Measurements from ENCODE around the gene PRDM11. TPM values are rescaled to one million over a fixed set of nuclear protein-coding genes. Genes with fewer than 3 reads are reported as not detected.

PRDM11 gene
- total RNA-seq, 1 experiment from 2014 or later: 14.7 TPM

GRCh38 chr11:45181889-45182550 lies 35.6 kb downstream of the PRDM11 start:
- Histone ChIP-seq H3K4me1 (peaks cover 12% of the 10 kb centered on the region; the same call in 1 of the 2 replicates), H3K27ac (peak overlapping the region; percentile 91), H3K36me3 (peaks cover 11% of the 10 kb centered on the region; the same call in 1 of the 2 replicates), H3K4me3 (peak overlapping the region; percentile 83), H3K9me3 (replicated peaks) (no peaks in the 10 kb centered on the region), H3K27me3 (no peaks in the 10 kb centered on the region)
- DNase-seq: no peak

GRCh38 chr11:45182902-45183301 lies 36.5 kb downstream of the PRDM11 start:
- Histone ChIP-seq H3K4me3 (no peak overlapping the region), H3K9me3 (replicated peaks) (no peaks in the 10 kb centered on the region), H3K27me3 (no peaks in the 10 kb centered on the region), H3K36me3 (peaks cover 11% of the 10 kb centered on the region; the same call in 1 of the 2 replicates), H3K4me1 (peaks cover 12% of the 10 kb centered on the region; the same call in 1 of the 2 replicates), H3K27ac (no peak overlapping the region)
- DNase-seq: peak in 1 of 2 experiments; percentile 53

GRCh38 chr11:45184640-45185039 lies 38.2 kb downstream of the PRDM11 start:
- no peak overlapping the region for H3K4me3 ChIP-seq
- H3K27ac ChIP-seq: no peak overlapping the region
- no peak for DNase-seq
- no peaks in the 10 kb centered on the region for H3K9me3 ChIP-seq (replicated peaks)
- peaks cover 8% of the 10 kb centered on the region; the same call in 1 of the 2 replicates for H3K4me1 ChIP-seq
- H3K27me3 ChIP-seq: no peaks in the 10 kb centered on the region
- H3K36me3 ChIP-seq: peaks cover 14% of the 10 kb centered on the region; the same call in 1 of the 2 replicates

GRCh38 chr11:45185228-45185729 lies 38.8 kb downstream of the PRDM11 start:
- H3K9me3 ChIP-seq (replicated peaks): no peaks in the 10 kb centered on the region
- no peak for DNase-seq
- no peaks in the 10 kb centered on the region for H3K27me3 ChIP-seq
- peaks cover 14% of the 10 kb centered on the region; the same call in 1 of the 2 replicates for H3K36me3 ChIP-seq
- H3K27ac ChIP-seq: no peak overlapping the region
- H3K4me3 ChIP-seq: no peak overlapping the region
- H3K4me1 ChIP-seq: peaks cover 6% of the 10 kb centered on the region; the same call in 1 of the 2 replicates

- Histone ChIP-seq H3K27ac (no peak overlapping the region), H3K9me3 (replicated peaks) (no peaks in the 10 kb centered on the region), H3K4me3 (no peak overlapping the region), H3K4me1 (no peaks in the 10 kb centered on the region), H3K36me3 (peaks cover 20% of the 10 kb centered on the region), H3K27me3 (no peaks in the 10 kb centered on the region)
- no peak for DNase-seq
These were observed 40.9 kb downstream of the PRDM11 start for GRCh38 chr11:45187375-45187774.

GRCh38 chr11:45188127-45188526 lies 41.7 kb downstream of the PRDM11 start:
- H3K4me3 ChIP-seq: no peak overlapping the region
- H3K36me3 ChIP-seq: peaks cover 21% of the 10 kb centered on the region
- no peaks in the 10 kb centered on the region for H3K4me1 ChIP-seq
- DNase-seq: no peak
- H3K27ac ChIP-seq: no peak overlapping the region
- no peaks in the 10 kb centered on the region for H3K9me3 ChIP-seq (replicated peaks)
- H3K27me3 ChIP-seq: no peaks in the 10 kb centered on the region

GRCh38 chr11:45189230-45189629 lies 42.8 kb downstream of the PRDM11 start:
- no peak for DNase-seq
- no peak overlapping the region for H3K4me3 ChIP-seq
- no peaks in the 10 kb centered on the region for H3K27me3 ChIP-seq
- H3K27ac ChIP-seq: no peak overlapping the region
- peaks cover 16% of the 10 kb centered on the region for H3K36me3 ChIP-seq
- H3K9me3 ChIP-seq (replicated peaks): no peaks in the 10 kb centered on the region
- no peaks in the 10 kb centered on the region for H3K4me1 ChIP-seq

- DNase-seq: no peak
- Histone ChIP-seq H3K27me3 (no peaks in the 10 kb centered on the region), H3K27ac (no peak overlapping the region), H3K36me3 (peaks cover 22% of the 10 kb centered on the region), H3K9me3 (replicated peaks) (no peaks in the 10 kb centered on the region), H3K4me3 (no peak overlapping the region), H3K4me1 (no peaks in the 10 kb centered on the region)
These were observed 47.3 kb downstream of the PRDM11 start for GRCh38 chr11:45193695-45194094.

- Histone ChIP-seq H3K27me3 (no peaks in the 10 kb centered on the region), H3K4me3 (no peak overlapping the region), H3K9me3 (replicated peaks) (no peaks in the 10 kb centered on the region), H3K4me1 (no peaks in the 10 kb centered on the region), H3K27ac (no peak overlapping the region), H3K36me3 (peaks cover 19% of the 10 kb centered on the region)
- no peak for DNase-seq
These were observed 58.3 kb downstream of the PRDM11 start for GRCh38 chr11:45204761-45205160.

GRCh38 chr11:45205978-45206377 lies 59.5 kb downstream of the PRDM11 start:
- Histone ChIP-seq H3K27me3 (no peaks in the 10 kb centered on the region), H3K4me1 (no peaks in the 10 kb centered on the region), H3K4me3 (no peak overlapping the region), H3K27ac (no peak overlapping the region), H3K9me3 (replicated peaks) (no peaks in the 10 kb centered on the region), H3K36me3 (peaks cover 19% of the 10 kb centered on the region)
- DNase-seq: no peak

GRCh38 chr11:45208135-45208534 lies 61.7 kb downstream of the PRDM11 start:
- no peak overlapping the region for H3K4me3 ChIP-seq
- no peaks in the 10 kb centered on the region for H3K4me1 ChIP-seq
- H3K36me3 ChIP-seq: peaks cover 11% of the 10 kb centered on the region
- H3K27ac ChIP-seq: no peak overlapping the region
- H3K27me3 ChIP-seq: no peaks in the 10 kb centered on the region
- no peaks in the 10 kb centered on the region for H3K9me3 ChIP-seq (replicated peaks)
- no peak for DNase-seq

GRCh38 chr11:45209000-45209879 lies 62.8 kb downstream of the PRDM11 start:
- Histone ChIP-seq H3K4me1 (no peaks in the 10 kb centered on the region), H3K9me3 (replicated peaks) (no peaks in the 10 kb centered on the region), H3K36me3 (peaks cover 11% of the 10 kb centered on the region), H3K27me3 (no peaks in the 10 kb centered on the region), H3K4me3 (no peak overlapping the region), H3K27ac (no peak overlapping the region)
- DNase-seq: no peak

GRCh38 chr11:45209891-45210699 lies 63.7 kb downstream of the PRDM11 start:
- DNase-seq: no peak

GRCh38 chr11:45210846-45211245 lies 64.4 kb downstream of the PRDM11 start:
- Histone ChIP-seq H3K27me3 (no peaks in the 10 kb centered on the region), H3K9me3 (replicated peaks) (no peaks in the 10 kb centered on the region), H3K27ac (no peak overlapping the region), H3K4me3 (no peak overlapping the region), H3K4me1 (no peaks in the 10 kb centered on the region), H3K36me3 (peaks cover 4% of the 10 kb centered on the region; the same call in 1 of the 2 replicates)
- DNase-seq: no peak

More at GRCh38 chr11:45209891-45210699, 63.7 kb downstream of the PRDM11 start:
- Histone ChIP-seq H3K27ac (no peak overlapping the region), H3K4me1 (no peaks in the 10 kb centered on the region), H3K36me3 (peaks cover 8% of the 10 kb centered on the region), H3K27me3 (no peaks in the 10 kb centered on the region), H3K9me3 (replicated peaks) (no peaks in the 10 kb centered on the region), H3K4me3 (no peak overlapping the region)

All from SJCRH30 (cell line).